Measurements from ENCODE around the gene SH3PXD2B.

GRCh38 chr5:172371684-172372083, 82.6 kb downstream of the SH3PXD2B start:
- no peak for TF ChIP-seq GATA2 (IDR thresholded peaks at IDR 0.05; ENCODE audit: low read depth, low read length)
- TF ChIP-seq GATA3 (IDR thresholded peaks at IDR 0.05; ENCODE audit: low read depth, low read length), result no peak

Data from SH-SY5Y (cell line).